ENCODE data around the gene PLOD2. TPM values are rescaled to one million over a fixed set of nuclear protein-coding genes. Genes with fewer than 3 reads are reported as not detected.
"Not testable (repeated sequence)": the region's sequence is repeated elsewhere in the genome, so short reads cannot be mapped to it uniquely, and the experiment has no call there.

The PLOD2 gene
- total RNA-seq, 1 donor from 2014 or later = 124 TPM

GRCh38 chr3:146136647-146137046, 24.3 kb downstream of the PLOD2 start:
- no peak for DNase-seq

DNA sequence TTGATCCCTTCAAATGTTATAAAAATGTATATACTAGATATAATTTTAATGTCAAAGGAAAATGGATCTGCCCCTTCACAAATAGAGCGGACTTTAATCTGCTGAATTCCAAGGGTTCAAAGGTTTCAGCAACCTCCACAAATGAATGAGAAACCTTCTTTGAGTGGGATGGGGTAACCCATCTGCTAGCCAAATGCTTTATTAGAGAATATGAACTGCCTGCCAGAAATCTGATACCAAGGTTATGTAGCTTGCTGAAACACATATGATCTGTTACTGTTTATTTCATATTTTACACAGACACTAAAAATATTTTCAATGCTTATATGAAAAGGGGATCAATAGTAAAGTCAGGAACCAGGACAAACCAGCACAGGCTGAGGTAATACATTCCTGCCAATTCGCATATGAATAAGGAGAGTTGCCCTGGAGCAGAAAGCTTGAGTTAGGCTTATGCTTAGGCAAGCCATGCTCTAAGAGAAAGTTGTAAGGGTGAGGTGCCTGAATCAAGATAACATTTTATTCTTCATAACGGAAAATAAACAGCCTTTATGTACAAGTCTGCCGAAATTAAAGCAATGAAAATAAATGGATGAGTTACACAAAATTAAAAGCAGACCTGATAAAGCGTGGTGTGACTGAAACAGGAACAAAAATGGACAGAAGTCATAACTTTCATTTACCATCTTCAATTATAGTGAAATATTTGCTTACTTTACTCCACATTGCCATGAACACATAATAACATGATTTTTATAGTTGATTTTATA, 26.5 kb downstream of the PLOD2 start:
- DNase-seq = no peak

DNA sequence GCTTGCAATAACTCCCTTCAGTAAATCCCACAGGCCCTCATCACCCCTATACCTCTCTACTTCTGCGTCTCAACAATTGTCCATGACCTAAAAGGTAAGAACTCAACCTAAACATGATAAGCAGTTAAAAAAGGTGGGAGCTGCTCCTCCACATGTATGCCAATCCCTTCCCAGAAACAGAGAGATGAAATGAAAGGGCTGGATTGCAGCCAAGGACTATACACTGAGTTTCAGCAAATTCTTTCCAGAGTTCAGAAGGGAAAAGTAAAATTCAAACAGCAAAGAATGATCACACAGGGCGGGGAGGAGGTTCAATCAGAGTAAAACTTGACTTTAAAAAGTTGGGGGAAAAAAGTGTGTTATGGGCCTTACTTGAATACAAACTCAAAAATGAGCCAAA, 27.5 kb downstream of the PLOD2 start:
- DNase-seq = peak; percentile 35

GRCh38 chr3:146131616-146132410, 29.2 kb downstream of the PLOD2 start:
- no peak for DNase-seq

GRCh38 chr3:146130881-146131371, 30.1 kb downstream of the PLOD2 start:
- no peak for DNase-seq

DNA sequence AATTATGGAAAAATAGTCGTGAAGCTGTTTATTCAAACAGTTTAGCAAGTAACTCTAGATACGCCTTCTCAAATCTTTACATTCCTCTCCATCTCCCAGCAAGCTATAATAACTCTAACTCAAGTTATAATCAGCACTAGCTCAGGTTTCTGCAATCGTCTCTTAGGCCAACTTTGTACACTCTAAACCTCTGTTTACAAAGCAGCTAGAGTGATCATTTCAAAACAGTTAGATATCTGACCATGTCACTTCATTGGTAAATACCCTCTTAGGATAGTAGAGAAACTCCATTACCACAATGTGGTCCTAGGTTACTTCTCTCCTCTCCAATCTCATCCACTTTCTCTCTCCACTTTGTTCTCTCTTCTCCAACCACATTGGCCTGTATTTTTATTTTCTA, 31.2 kb downstream of the PLOD2 start:
- DNase-seq = no peak

- DNase-seq = no peak
Observed at GRCh38 chr3:146128939-146129338, 32.0 kb downstream of the PLOD2 start.

DNA sequence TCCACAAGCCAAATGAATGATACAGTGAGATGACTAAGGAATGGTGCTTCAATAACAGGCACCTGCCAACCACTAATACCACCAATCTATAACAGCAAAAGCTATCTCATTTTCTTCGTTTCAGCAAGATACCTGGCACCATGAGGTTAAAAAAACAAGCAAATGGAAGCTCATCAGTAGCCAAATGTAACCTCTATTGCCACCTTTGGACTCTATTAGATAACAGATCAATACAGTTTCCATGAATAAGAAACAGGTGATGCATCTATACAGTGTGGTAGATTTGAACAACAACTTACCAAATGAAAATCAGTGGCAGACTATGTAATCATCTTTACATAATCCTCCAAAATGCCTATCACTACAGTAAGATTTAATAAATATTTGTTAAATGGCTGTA, 32.8 kb downstream of the PLOD2 start:
- DNase-seq = no peak

GRCh38 chr3:146125951-146126350, 35.0 kb downstream of the PLOD2 start:
- DNase-seq = peak; percentile 79

GRCh38 chr3:146124126-146124801, 36.7 kb downstream of the PLOD2 start:
- DNase-seq = no peak

DNA sequence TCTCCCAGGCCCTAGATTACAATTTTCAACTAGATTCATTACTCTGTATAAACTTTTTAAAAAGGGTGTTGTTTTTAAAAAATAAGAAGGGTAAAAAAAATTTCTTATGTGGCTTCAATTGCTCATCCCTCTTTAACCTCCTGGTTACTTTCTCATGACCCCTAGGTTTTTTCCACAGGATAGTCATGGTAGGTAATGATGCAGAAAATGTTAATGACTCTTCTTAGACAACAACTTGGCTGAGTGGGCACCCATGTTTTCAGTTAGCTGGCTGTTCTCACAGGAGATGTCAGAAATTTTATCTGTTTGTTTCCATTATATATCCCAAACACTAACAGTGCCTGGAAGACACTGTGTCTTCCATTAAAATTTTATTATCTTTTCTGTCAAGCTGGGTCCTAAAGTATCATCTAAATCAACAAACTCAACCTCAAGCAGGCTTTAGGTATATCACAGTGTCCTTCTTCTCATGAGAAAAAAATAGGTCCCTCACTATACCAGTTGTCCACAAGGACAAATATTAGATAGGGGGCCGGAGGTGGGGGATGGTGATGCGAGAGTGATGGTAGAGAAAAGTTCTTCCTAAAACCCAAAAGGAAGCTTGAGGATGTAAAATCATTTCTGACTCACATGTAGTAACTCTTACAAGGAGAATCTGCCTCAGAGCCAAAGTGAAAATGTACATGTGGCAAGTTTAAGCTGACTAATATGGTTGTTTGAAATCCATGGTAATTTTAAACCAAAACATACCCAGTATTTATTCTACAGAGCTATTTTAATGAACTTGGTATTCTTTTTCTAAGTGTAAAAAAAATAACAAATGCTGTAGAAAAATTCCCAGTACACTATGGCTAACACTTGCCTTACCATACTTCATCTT, 43.3 kb downstream of the PLOD2 start:
- DNase-seq = no peak

GRCh38 chr3:146115619-146116018, 45.4 kb downstream of the PLOD2 start:
- no peak for DNase-seq

DNA sequence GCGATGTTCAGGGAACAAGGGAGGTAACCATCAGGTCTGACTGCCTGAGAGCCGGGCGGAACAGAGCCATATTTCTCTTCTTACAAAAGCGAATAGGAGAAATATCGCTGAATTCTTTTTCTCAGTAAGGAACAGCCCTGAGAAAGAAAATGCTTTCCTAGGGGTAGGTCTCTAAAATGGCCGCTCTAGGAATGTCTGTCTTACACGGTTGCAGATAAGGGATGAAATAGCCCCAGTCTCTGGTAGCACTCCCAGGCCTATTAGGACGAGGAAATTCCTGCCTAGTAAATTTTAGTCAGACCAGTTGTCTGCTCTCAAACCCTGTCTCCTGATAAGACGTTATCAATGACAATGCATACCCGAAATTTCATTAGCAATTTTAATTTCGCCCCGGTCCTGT, 47.2 kb downstream of the PLOD2 start:
- not testable (repeated sequence) for DNase-seq

DNA sequence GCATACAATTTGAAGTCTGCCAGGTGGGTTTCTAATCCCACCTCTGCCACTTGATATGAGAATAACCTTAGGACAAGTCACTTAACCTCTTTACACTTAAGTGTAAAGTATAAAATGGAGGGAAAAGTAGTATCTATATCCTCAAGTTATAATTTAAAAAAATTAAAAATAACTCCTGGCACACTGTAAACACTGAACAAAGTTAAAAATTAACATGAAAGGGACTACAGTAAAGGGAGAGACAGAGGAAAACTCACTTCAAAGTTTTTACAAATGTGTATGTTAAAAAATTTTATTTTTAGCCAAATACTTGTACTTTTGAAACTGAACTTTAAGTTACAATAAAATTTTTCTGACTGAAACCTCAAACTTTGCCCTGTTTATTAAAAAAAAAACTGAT, 49.6 kb downstream of the PLOD2 start:
- DNase-seq = no peak

DNA sequence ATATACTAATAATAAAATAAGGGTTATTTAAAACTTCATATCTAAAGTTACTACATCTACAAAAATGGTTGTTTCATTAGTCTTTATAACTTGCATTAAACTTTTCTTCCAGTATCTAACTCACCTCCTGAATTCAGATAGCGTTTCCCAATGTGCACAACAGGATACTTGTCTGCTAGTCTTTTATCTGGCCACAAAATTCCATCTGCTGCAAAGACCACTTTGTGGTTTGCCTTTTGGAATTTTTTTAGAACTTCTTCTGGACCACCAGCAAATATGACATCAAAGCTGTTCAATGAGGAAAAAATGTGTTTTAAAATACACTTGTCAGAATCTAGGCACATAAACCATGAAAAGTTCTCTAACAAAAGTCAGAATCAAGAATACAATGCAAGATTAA, 50.8 kb downstream of the PLOD2 start:
- no peak for DNase-seq

- DNase-seq = no peak
Observed at GRCh38 chr3:146106986-146107385, 54.0 kb downstream of the PLOD2 start.

- no peak for DNase-seq
Observed at GRCh38 chr3:146104068-146104467, 56.9 kb downstream of the PLOD2 start.

DNA sequence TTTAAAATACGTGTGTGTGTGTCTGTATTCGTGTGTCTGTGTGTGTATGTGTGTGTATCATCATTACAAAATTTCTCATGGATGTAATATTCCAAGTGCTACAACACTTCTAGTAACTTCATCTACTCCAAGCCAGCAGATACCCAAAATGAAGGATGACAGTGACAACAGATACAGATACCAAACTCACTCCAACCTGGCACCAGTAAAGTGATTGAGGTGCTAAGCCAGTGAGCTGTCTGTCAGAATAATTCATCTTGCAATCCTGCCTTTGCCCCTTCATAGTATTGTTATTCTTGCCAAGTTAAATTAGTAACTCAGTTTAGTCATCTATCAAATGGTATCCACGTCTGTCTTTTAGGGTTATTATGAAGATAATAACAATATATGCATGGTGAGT, 58.1 kb downstream of the PLOD2 start:
- no peak for DNase-seq

GRCh38 chr3:146101538-146101937, 59.4 kb downstream of the PLOD2 start:
- DNase-seq = peak; percentile 14

- DNase-seq = peak; percentile 76
Observed at GRCh38 chr3:146100825-146101444, 60.0 kb downstream of the PLOD2 start.

- no peak for DNase-seq
Observed at GRCh38 chr3:146100180-146100579, 60.8 kb downstream of the PLOD2 start.

DNA sequence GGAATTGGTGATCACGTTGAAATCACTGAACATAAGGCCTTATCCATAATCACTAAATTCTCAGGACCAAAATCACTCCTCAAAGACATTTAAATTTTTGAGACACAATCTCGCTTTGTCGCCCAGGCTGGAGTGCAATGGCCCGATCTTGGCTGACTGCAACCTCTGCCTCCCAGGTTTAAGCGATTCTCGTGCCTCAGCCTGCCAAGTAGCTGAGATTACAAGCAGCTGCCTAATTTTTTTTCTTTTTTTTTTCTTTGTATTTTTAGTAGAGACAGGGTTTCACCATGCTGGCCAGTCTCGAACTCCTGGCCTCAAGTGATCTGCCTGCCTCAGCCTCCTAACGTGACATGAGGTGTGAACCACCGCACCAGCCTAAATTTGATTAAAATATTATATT, 61.7 kb downstream of the PLOD2 start:
- no peak for DNase-seq
